ENCODE results near the gene MUSK.

Gene MUSK

GRCh38 chr9:110758201-110758600, 89.6 kb downstream of the MUSK start:
- no peaks in the 10 kb centered on the region for H3K36me3 ChIP-seq (ENCODE audit: control insufficient read depth, insufficient read depth, low read length)
- H3K4me1 ChIP-seq (ENCODE audit: control insufficient read depth, insufficient read depth, low read length), result no peaks in the 10 kb centered on the region
- H3K9me3 ChIP-seq (ENCODE audit: control insufficient read depth, insufficient read depth, low read length), result no peaks in the 10 kb centered on the region
- no peak overlapping the region for H3K4me3 ChIP-seq (ENCODE audit: low read length)
- no peak for DNase-seq (ENCODE audit: low read depth, low spot score)
- H3K27me3 ChIP-seq (ENCODE audit: control insufficient read depth, insufficient read depth, low read length), result no peaks in the 10 kb centered on the region
- no peak overlapping the region for H3K27ac ChIP-seq (ENCODE audit: low read length)

- no peaks in the 10 kb centered on the region for H3K27me3 ChIP-seq (ENCODE audit: control insufficient read depth, insufficient read depth, low read length)
- H3K9me3 ChIP-seq (ENCODE audit: control insufficient read depth, insufficient read depth, low read length), result no peaks in the 10 kb centered on the region
- DNase-seq (ENCODE audit: low read depth, low spot score), result no peak
- no peaks in the 10 kb centered on the region for H3K36me3 ChIP-seq (ENCODE audit: control insufficient read depth, insufficient read depth, low read length)
- H3K4me3 ChIP-seq (ENCODE audit: low read length), result no peak overlapping the region
- H3K27ac ChIP-seq (ENCODE audit: low read length), result no peak overlapping the region
- WGBS (ENCODE audit: insufficient coverage, insufficient read length), result no CpG with 5 or more reads among the region's 2 CpGs
- H3K4me1 ChIP-seq (ENCODE audit: control insufficient read depth, insufficient read depth, low read length), result no peaks in the 10 kb centered on the region
These were observed 94.2 kb downstream of the MUSK start for GRCh38 chr9:110762783-110763182.

- Histone ChIP-seq H3K4me3 (ENCODE audit: low read length) (no peak overlapping the region), H3K4me1 (ENCODE audit: control insufficient read depth, insufficient read depth, low read length) (no peaks in the 10 kb centered on the region), H3K9me3 (ENCODE audit: control insufficient read depth, insufficient read depth, low read length) (no peaks in the 10 kb centered on the region), H3K27me3 (ENCODE audit: control insufficient read depth, insufficient read depth, low read length) (no peaks in the 10 kb centered on the region), H3K27ac (ENCODE audit: low read length) (no peak overlapping the region), H3K36me3 (ENCODE audit: control insufficient read depth, insufficient read depth, low read length) (no peaks in the 10 kb centered on the region)
- no peak for DNase-seq (ENCODE audit: low read depth, low spot score)
- WGBS (ENCODE audit: insufficient coverage, insufficient read length), result no CpG with 5 or more reads among the region's 1 CpG
These were observed 95.0 kb downstream of the MUSK start for GRCh38 chr9:110763568-110763967.

- Histone ChIP-seq H3K27ac (ENCODE audit: low read length) (no peak overlapping the region), H3K36me3 (ENCODE audit: control insufficient read depth, insufficient read depth, low read length) (no peaks in the 10 kb centered on the region), H3K9me3 (ENCODE audit: control insufficient read depth, insufficient read depth, low read length) (no peaks in the 10 kb centered on the region), H3K4me1 (ENCODE audit: control insufficient read depth, insufficient read depth, low read length) (no peaks in the 10 kb centered on the region), H3K4me3 (ENCODE audit: low read length) (no peak overlapping the region), H3K27me3 (ENCODE audit: control insufficient read depth, insufficient read depth, low read length) (no peaks in the 10 kb centered on the region)
- WGBS (ENCODE audit: insufficient coverage, insufficient read length), result no CpG with 5 or more reads among the region's 3 CpGs
- no peak for DNase-seq (ENCODE audit: low read depth, low spot score)
These were observed 95.4 kb downstream of the MUSK start for GRCh38 chr9:110764006-110764405.

GRCh38 chr9:110765926-110766325, 97.3 kb downstream of the MUSK start:
- no CpG with 5 or more reads among the region's 2 CpGs for WGBS (ENCODE audit: insufficient coverage, insufficient read length)
- no peak for DNase-seq (ENCODE audit: low read depth, low spot score)
- H3K4me3 ChIP-seq (ENCODE audit: low read length), result no peak overlapping the region
- H3K36me3 ChIP-seq (ENCODE audit: control insufficient read depth, insufficient read depth, low read length), result no peaks in the 10 kb centered on the region
- no peaks in the 10 kb centered on the region for H3K4me1 ChIP-seq (ENCODE audit: control insufficient read depth, insufficient read depth, low read length)
- no peaks in the 10 kb centered on the region for H3K27me3 ChIP-seq (ENCODE audit: control insufficient read depth, insufficient read depth, low read length)
- H3K9me3 ChIP-seq (ENCODE audit: control insufficient read depth, insufficient read depth, low read length), result no peaks in the 10 kb centered on the region
- H3K27ac ChIP-seq (ENCODE audit: low read length), result no peak overlapping the region

GRCh38 chr9:110767559-110768063, 99.0 kb downstream of the MUSK start:
- Histone ChIP-seq H3K9me3 (ENCODE audit: control insufficient read depth, insufficient read depth, low read length) (no peaks in the 10 kb centered on the region), H3K4me3 (ENCODE audit: low read length) (no peak overlapping the region), H3K27me3 (ENCODE audit: control insufficient read depth, insufficient read depth, low read length) (no peaks in the 10 kb centered on the region), H3K36me3 (ENCODE audit: control insufficient read depth, insufficient read depth, low read length) (no peaks in the 10 kb centered on the region), H3K27ac (ENCODE audit: low read length) (no peak overlapping the region), H3K4me1 (ENCODE audit: control insufficient read depth, insufficient read depth, low read length) (no peaks in the 10 kb centered on the region)
- no CpG with 5 or more reads among the region's 6 CpGs for WGBS (ENCODE audit: insufficient coverage, insufficient read length)
- DNase-seq (ENCODE audit: low read depth, low spot score), result no peak

GRCh38 chr9:110768886-110769285, 100.3 kb downstream of the MUSK start:
- no CpG with 5 or more reads among the region's 2 CpGs for WGBS (ENCODE audit: insufficient coverage, insufficient read length)
- no peak for DNase-seq (ENCODE audit: low read depth, low spot score)

GRCh38 chr9:110769667-110770066, 101.1 kb downstream of the MUSK start:
- Histone ChIP-seq H3K27me3 (ENCODE audit: control insufficient read depth, insufficient read depth, low read length) (no peaks in the 10 kb centered on the region), H3K4me1 (ENCODE audit: control insufficient read depth, insufficient read depth, low read length) (no peaks in the 10 kb centered on the region), H3K4me3 (ENCODE audit: low read length) (no peak overlapping the region), H3K27ac (ENCODE audit: low read length) (no peak overlapping the region), H3K36me3 (ENCODE audit: control insufficient read depth, insufficient read depth, low read length) (no peaks in the 10 kb centered on the region), H3K9me3 (ENCODE audit: control insufficient read depth, insufficient read depth, low read length) (no peaks in the 10 kb centered on the region)
- no CpG with 5 or more reads among the region's 3 CpGs for WGBS (ENCODE audit: insufficient coverage, insufficient read length)
- DNase-seq (ENCODE audit: low read depth, low spot score), result no peak

More at GRCh38 chr9:110768886-110769285, 100.3 kb downstream of the MUSK start:
- no peak overlapping the region for H3K27ac ChIP-seq (ENCODE audit: low read length)
- H3K4me3 ChIP-seq (ENCODE audit: low read length), result no peak overlapping the region
- H3K27me3 ChIP-seq (ENCODE audit: control insufficient read depth, insufficient read depth, low read length), result no peaks in the 10 kb centered on the region
- H3K36me3 ChIP-seq (ENCODE audit: control insufficient read depth, insufficient read depth, low read length), result no peaks in the 10 kb centered on the region
- H3K4me1 ChIP-seq (ENCODE audit: control insufficient read depth, insufficient read depth, low read length), result no peaks in the 10 kb centered on the region
- no peaks in the 10 kb centered on the region for H3K9me3 ChIP-seq (ENCODE audit: control insufficient read depth, insufficient read depth, low read length)

GRCh38 chr9:110775724-110776123, 107.1 kb downstream of the MUSK start:
- Histone ChIP-seq H3K4me3 (ENCODE audit: low read length) (no peak overlapping the region), H3K4me1 (ENCODE audit: control insufficient read depth, insufficient read depth, low read length) (no peaks in the 10 kb centered on the region), H3K9me3 (ENCODE audit: control insufficient read depth, insufficient read depth, low read length) (no peaks in the 10 kb centered on the region), H3K27ac (ENCODE audit: low read length) (no peak overlapping the region), H3K36me3 (ENCODE audit: control insufficient read depth, insufficient read depth, low read length) (no peaks in the 10 kb centered on the region), H3K27me3 (ENCODE audit: control insufficient read depth, insufficient read depth, low read length) (no peaks in the 10 kb centered on the region)
- WGBS (ENCODE audit: insufficient coverage, insufficient read length), result no CpG with 5 or more reads among the region's 5 CpGs
- no peak for DNase-seq (ENCODE audit: low read depth, low spot score)

- WGBS (ENCODE audit: insufficient coverage, insufficient read length), result no CpG with 5 or more reads among the region's 1 CpG
- Histone ChIP-seq H3K27me3 (ENCODE audit: control insufficient read depth, insufficient read depth, low read length) (no peaks in the 10 kb centered on the region), H3K27ac (ENCODE audit: low read length) (no peak overlapping the region), H3K4me3 (ENCODE audit: low read length) (no peak overlapping the region), H3K9me3 (ENCODE audit: control insufficient read depth, insufficient read depth, low read length) (no peaks in the 10 kb centered on the region), H3K4me1 (ENCODE audit: control insufficient read depth, insufficient read depth, low read length) (no peaks in the 10 kb centered on the region), H3K36me3 (ENCODE audit: control insufficient read depth, insufficient read depth, low read length) (no peaks in the 10 kb centered on the region)
- no peak for DNase-seq (ENCODE audit: low read depth, low spot score)
These were observed 107.6 kb downstream of the MUSK start for GRCh38 chr9:110776221-110776620.

GRCh38 chr9:110777196-110777875, 108.7 kb downstream of the MUSK start:
- H3K27me3 ChIP-seq (ENCODE audit: control insufficient read depth, insufficient read depth, low read length), result no peaks in the 10 kb centered on the region
- H3K4me3 ChIP-seq (ENCODE audit: low read length), result no peak overlapping the region
- H3K36me3 ChIP-seq (ENCODE audit: control insufficient read depth, insufficient read depth, low read length), result no peaks in the 10 kb centered on the region
- no peaks in the 10 kb centered on the region for H3K9me3 ChIP-seq (ENCODE audit: control insufficient read depth, insufficient read depth, low read length)
- no peaks in the 10 kb centered on the region for H3K4me1 ChIP-seq (ENCODE audit: control insufficient read depth, insufficient read depth, low read length)
- no peak for DNase-seq (ENCODE audit: low read depth, low spot score)
- no CpG with 5 or more reads among the region's 5 CpGs for WGBS (ENCODE audit: insufficient coverage, insufficient read length)
- H3K27ac ChIP-seq (ENCODE audit: low read length), result no peak overlapping the region
